Activated gamma-delta T cell treated with Interleukin-2 at 50 U/mL for 16 hours (primary cell): Measurements from ENCODE around the gene SMAD5.

Source experiments
- DNase-seq: peaks from one replicate; pipeline ENCODE4 v3.0.0-alpha.2; 2020

Gene SMAD5

GRCh38 chr5:136226401-136226800, 93.8 kb downstream of the SMAD5 start:
- DNase-seq: no peak

- DNase-seq: no peak
Measured at GRCh38 chr5:136228136-136228757, 95.6 kb downstream of the SMAD5 start.

GRCh38 chr5:136230176-136230575, 97.5 kb downstream of the SMAD5 start:
- no peak for DNase-seq

- no peak for DNase-seq
Measured at GRCh38 chr5:136232316-136232715, 99.7 kb downstream of the SMAD5 start.
